ENCODE measurements around the gene NTM. TPM values are rescaled to one million over a fixed set of nuclear protein-coding genes. Genes with fewer than 3 reads are reported as not detected.

NTM gene
- total and polyA plus RNA-seq, 9 donors, result 8.5 to 37.1 (median 22.6) TPM

DNA sequence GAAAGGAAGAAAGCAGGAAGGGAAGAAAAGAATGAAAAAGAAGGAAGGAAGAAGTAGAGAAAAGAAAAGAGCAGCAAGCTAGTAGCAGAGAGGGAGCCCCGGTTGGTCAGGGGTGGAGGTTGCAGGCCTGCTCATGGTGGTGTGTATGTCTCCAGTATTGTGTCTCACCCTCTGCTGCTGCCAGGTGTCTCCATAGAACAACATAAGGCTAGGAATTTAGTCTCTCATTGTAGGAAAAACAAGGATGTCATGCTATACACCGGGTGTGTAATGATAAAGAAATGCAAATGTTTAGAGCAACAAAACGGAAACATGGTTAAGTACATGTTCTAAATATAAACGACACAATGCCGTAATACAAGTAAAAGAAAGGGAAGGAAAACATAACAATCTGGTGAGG, 342.5 kb downstream of the NTM start:
- no peaks in the 10 kb centered on the region for H3K4me1 ChIP-seq (ENCODE audit: control insufficient read depth, insufficient read depth, low read length)
- H3K36me3 ChIP-seq (ENCODE audit: control insufficient read depth, insufficient read depth, low read length), result no peaks in the 10 kb centered on the region
- H3K9me3 ChIP-seq (replicated peaks; ENCODE audit: control insufficient read depth, low read depth, low read length), result peaks cover 4% of the 10 kb centered on the region
- H3K27ac ChIP-seq (ENCODE audit: low read length), result no peak overlapping the region
- H3K4me3 ChIP-seq (ENCODE audit: low read length), result no peak overlapping the region
- WGBS (ENCODE audit: insufficient coverage), result 88% methylated on average over 1 of the region's 5 CpGs
- peaks cover 2% of the 10 kb centered on the region for H3K27me3 ChIP-seq (ENCODE audit: control insufficient read depth, insufficient read depth, low read length)
- DNase-seq, result no peak

DNA sequence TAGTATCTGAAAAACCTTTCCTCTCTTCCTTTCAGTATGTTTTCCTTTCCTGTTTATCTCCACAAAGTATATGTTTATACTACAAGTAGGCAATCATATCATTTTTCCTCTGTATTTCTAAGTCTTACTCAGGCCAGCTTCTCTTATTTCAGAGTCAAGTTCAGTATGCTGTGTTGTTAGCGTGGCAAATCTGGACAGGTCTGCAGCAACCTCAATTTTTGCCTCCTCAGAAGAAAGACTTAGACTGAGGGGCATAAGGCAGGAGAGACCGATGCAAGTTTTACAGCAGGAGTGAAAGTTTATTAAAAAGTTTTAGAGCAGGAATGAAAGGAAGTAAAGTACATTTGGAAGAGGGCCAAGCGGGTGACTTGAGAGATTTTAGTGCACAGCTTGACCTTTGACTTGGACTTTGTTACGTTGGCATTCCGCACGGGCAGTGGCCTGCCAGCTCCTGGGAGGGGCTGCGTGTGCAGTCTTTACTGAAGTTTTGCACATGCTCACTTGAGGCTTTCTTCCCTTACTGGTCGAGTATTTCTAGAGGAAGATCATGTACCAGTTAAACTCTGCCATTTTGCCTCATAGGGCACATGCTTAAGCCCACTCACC, 343.2 kb downstream of the NTM start:
- Histone ChIP-seq H3K36me3 (ENCODE audit: control insufficient read depth, insufficient read depth, low read length) (no peaks in the 10 kb centered on the region), H3K4me1 (ENCODE audit: control insufficient read depth, insufficient read depth, low read length) (no peaks in the 10 kb centered on the region), H3K9me3 (replicated peaks; ENCODE audit: control insufficient read depth, low read depth, low read length) (peaks cover 4% of the 10 kb centered on the region), H3K27ac (ENCODE audit: low read length) (no peak overlapping the region), H3K4me3 (ENCODE audit: low read length) (no peak overlapping the region), H3K27me3 (ENCODE audit: control insufficient read depth, insufficient read depth, low read length) (peaks cover 2% of the 10 kb centered on the region)
- 76% methylated on average over 8 of the region's 8 CpGs for WGBS (ENCODE audit: insufficient coverage)
- no peak for DNase-seq

DNA sequence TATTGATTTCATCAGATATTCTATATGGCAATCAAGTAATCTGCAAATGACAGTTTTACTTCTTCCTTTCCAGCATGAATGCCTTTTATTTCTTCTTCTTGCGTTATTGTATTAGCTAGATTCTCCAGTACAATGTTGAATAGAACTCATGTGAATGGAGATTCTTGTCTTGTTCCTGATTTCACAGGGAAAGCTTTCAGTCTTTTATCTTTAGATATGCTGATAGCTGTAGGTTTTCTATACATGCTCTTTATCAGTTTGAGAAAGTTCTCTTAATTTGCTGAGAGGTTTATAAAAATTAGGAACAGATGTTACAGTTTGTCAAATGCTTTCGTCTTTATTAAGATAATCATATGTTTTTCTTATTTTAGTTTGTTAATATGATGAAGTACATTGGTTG, 347.2 kb downstream of the NTM start:
- Histone ChIP-seq H3K9me3 (replicated peaks; ENCODE audit: control insufficient read depth, low read depth, low read length) (peaks cover 4% of the 10 kb centered on the region), H3K27me3 (ENCODE audit: control insufficient read depth, insufficient read depth, low read length) (peaks cover 2% of the 10 kb centered on the region), H3K4me3 (ENCODE audit: low read length) (no peak overlapping the region), H3K36me3 (ENCODE audit: control insufficient read depth, insufficient read depth, low read length) (no peaks in the 10 kb centered on the region), H3K4me1 (ENCODE audit: control insufficient read depth, insufficient read depth, low read length) (no peaks in the 10 kb centered on the region), H3K27ac (ENCODE audit: low read length) (no peak overlapping the region)
- WGBS (ENCODE audit: insufficient coverage), result no CpG with 5 or more reads among the region's 2 CpGs
- DNase-seq, result no peak

DNA sequence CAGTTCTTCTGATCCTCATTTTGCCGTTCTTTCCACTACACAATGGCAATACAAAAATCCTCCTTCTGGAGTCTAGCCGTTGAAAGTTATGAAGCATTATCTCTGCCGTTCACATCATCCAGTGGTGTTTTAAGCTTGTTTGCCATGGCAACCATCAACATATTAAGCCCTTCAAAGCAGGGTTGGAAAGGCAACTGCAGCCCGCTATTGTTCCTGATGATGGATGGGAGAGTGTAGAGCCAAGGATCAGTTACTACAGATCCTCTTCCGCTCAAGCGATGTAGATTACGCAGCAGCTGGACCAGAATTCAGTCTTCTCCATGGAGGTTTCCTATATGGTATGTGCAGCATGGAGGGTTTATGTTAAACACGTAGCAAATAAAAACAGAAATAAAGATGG, 352.7 kb downstream of the NTM start:
- peak; percentile 12 for DNase-seq
- H3K4me3 ChIP-seq (ENCODE audit: low read length), result no peak overlapping the region
- WGBS (ENCODE audit: insufficient coverage), result 55% methylated on average over 4 of the region's 8 CpGs
- H3K9me3 ChIP-seq (replicated peaks; ENCODE audit: control insufficient read depth, low read depth, low read length), result no peaks in the 10 kb centered on the region
- no peak overlapping the region for H3K27ac ChIP-seq (ENCODE audit: low read length)
- peaks cover 2% of the 10 kb centered on the region for H3K4me1 ChIP-seq (ENCODE audit: control insufficient read depth, insufficient read depth, low read length)
- H3K27me3 ChIP-seq (ENCODE audit: control insufficient read depth, insufficient read depth, low read length), result peaks cover 2% of the 10 kb centered on the region
- H3K36me3 ChIP-seq (ENCODE audit: control insufficient read depth, insufficient read depth, low read length), result no peaks in the 10 kb centered on the region

DNA sequence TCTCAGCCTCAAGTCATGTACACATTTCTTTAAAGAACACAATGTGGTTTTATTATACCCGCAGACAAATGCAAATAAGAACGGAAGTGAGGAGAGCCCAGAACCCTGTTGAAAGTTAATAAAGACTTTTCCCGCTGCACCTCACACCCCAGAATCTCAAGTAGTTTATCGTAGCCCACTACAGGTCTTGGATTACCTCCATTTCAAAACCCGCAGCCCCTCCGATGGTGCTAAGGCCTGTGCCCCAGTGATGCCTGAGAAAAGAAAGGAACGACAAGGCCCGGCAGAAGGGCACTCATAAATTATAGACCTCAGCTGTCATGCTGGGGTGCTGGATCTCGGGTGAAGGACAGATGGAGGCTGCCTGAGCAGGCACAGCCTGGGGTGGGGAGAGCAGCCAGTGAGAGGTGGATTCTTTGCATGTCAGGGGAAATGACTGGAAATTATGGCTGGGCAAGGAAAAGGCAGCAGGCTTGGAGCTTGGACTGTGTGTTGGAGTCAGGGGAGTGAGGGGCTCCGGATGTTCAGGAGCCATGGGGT, 354.1 kb downstream of the NTM start:
- DNase-seq, result no peak
- 47% methylated on average over 6 of the region's 10 CpGs for WGBS (ENCODE audit: insufficient coverage)
- H3K4me3 ChIP-seq (ENCODE audit: low read length), result no peak overlapping the region
- H3K27me3 ChIP-seq (ENCODE audit: control insufficient read depth, insufficient read depth, low read length), result peaks cover 2% of the 10 kb centered on the region
- no peak overlapping the region for H3K27ac ChIP-seq (ENCODE audit: low read length)
- no peaks in the 10 kb centered on the region for H3K36me3 ChIP-seq (ENCODE audit: control insufficient read depth, insufficient read depth, low read length)
- H3K9me3 ChIP-seq (replicated peaks; ENCODE audit: control insufficient read depth, low read depth, low read length), result no peaks in the 10 kb centered on the region
- peaks cover 2% of the 10 kb centered on the region for H3K4me1 ChIP-seq (ENCODE audit: control insufficient read depth, insufficient read depth, low read length)

DNA sequence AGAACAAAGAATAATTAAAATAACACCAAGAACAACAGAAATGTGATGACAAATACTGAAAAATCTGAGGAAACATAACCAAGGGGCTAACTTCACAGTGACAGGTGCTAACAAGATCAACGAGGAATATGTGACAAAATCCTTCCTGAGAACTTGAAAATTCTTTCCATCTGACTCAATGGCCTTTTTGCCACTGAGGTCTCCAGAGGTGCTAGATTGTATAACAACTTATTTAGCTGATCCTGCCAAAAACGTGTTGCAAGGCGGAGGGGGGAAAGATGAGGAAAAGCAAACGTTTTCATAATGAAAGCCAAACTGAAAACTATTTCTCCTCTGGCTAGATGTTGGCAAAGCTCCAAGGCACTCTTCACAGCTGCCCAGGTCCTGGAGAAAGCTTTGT, 364.5 kb downstream of the NTM start:
- Histone ChIP-seq H3K27ac (ENCODE audit: low read length) (no peak overlapping the region), H3K4me3 (ENCODE audit: low read length) (no peak overlapping the region), H3K4me1 (ENCODE audit: control insufficient read depth, insufficient read depth, low read length) (no peaks in the 10 kb centered on the region), H3K36me3 (ENCODE audit: control insufficient read depth, insufficient read depth, low read length) (no peaks in the 10 kb centered on the region), H3K9me3 (replicated peaks; ENCODE audit: control insufficient read depth, low read depth, low read length) (no peaks in the 10 kb centered on the region), H3K27me3 (ENCODE audit: control insufficient read depth, insufficient read depth, low read length) (no peaks in the 10 kb centered on the region)
- peak; percentile 23 for DNase-seq
- no CpG with 5 or more reads among the region's 4 CpGs for WGBS (ENCODE audit: insufficient coverage)

DNA sequence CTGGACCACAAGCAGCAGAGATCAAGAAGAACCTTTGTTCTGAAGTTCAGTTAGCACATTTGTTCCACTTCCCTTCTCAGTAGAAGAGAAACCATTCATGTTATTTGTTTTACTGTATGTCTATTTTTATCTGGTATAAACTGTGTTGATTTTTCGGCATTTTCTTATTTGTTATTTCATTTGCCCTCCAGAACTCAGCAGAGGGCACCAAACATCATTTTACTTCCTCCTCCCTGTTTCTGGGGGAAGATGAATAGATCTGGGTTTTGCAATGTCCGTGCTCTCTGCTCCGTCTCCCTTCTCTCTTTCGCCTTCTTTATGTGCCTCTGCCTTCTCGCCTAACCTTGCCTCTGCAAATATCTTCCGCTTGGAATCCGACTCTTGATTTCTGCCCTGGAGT, 366.9 kb downstream of the NTM start:
- no peaks in the 10 kb centered on the region for H3K4me1 ChIP-seq (ENCODE audit: control insufficient read depth, insufficient read depth, low read length)
- H3K36me3 ChIP-seq (ENCODE audit: control insufficient read depth, insufficient read depth, low read length), result no peaks in the 10 kb centered on the region
- WGBS (ENCODE audit: insufficient coverage), result no CpG with 5 or more reads among the region's 7 CpGs
- no peak for DNase-seq
- H3K9me3 ChIP-seq (replicated peaks; ENCODE audit: control insufficient read depth, low read depth, low read length), result no peaks in the 10 kb centered on the region
- H3K4me3 ChIP-seq (ENCODE audit: low read length), result no peak overlapping the region
- no peaks in the 10 kb centered on the region for H3K27me3 ChIP-seq (ENCODE audit: control insufficient read depth, insufficient read depth, low read length)
- H3K27ac ChIP-seq (ENCODE audit: low read length), result no peak overlapping the region

DNA sequence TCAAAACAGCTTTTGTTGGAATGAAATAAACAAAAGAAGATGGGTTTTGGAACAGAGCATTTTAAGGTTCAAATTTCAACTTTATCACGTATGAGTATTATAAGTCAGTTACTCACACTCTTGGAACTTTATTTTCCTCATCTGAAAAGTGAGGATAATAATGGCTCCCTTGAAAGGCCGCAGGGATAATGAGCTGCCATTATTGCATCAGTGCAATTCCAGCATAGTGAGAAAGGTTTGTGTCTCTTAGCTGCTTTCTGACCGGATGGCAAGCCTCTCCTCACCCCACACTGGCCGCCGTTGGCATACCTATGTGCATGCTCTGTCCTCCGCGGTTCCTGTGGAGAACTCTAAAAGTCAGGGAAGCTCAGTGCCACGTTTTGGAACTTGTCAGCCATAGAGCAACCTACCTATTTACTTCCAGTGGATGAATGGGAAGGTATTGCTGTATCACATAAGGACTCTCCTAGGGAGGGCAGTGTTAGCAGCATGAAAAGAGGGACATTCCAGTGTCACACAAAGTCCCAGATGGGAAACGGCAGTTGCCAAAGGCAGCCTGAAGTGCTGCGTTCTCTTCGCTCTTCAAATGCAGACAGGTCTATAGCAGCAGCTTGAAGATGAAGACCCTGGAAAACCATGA, 368.9 kb downstream of the NTM start:
- no peaks in the 10 kb centered on the region for H3K9me3 ChIP-seq (replicated peaks; ENCODE audit: control insufficient read depth, low read depth, low read length)
- H3K27ac ChIP-seq (ENCODE audit: low read length), result no peak overlapping the region
- no peaks in the 10 kb centered on the region for H3K4me1 ChIP-seq (ENCODE audit: control insufficient read depth, insufficient read depth, low read length)
- no peak for DNase-seq
- no peaks in the 10 kb centered on the region for H3K27me3 ChIP-seq (ENCODE audit: control insufficient read depth, insufficient read depth, low read length)
- H3K36me3 ChIP-seq (ENCODE audit: control insufficient read depth, insufficient read depth, low read length), result no peaks in the 10 kb centered on the region
- 68% methylated on average over 3 of the region's 11 CpGs for WGBS (ENCODE audit: insufficient coverage)
- H3K4me3 ChIP-seq (ENCODE audit: low read length), result no peak overlapping the region

DNA sequence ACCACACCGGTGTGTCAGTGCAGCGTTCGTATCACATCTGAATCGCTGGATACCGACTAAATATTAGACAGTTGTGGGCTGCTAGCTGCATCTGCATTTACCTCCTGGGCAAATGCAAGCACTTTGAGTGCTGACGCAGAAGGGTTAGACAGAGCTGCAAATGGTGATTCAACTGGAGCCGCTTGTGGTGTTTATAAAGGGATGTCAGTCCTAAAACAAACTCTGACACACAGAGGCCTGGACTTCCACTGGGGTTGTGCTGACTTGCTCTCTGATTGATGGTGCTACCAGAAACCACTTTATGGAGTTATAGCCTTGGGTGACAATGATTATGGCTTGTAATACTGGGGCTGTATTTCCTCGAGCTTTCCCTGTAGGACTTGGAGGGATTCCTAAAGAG, 374.4 kb downstream of the NTM start:
- peaks cover 7% of the 10 kb centered on the region for H3K27me3 ChIP-seq (ENCODE audit: control insufficient read depth, insufficient read depth, low read length)
- peaks cover 9% of the 10 kb centered on the region for H3K4me1 ChIP-seq (ENCODE audit: control insufficient read depth, insufficient read depth, low read length)
- H3K9me3 ChIP-seq (replicated peaks; ENCODE audit: control insufficient read depth, low read depth, low read length), result no peaks in the 10 kb centered on the region
- H3K36me3 ChIP-seq (ENCODE audit: control insufficient read depth, insufficient read depth, low read length), result no peaks in the 10 kb centered on the region
- 85% methylated on average over 5 of the region's 8 CpGs for WGBS (ENCODE audit: insufficient coverage)
- no peak overlapping the region for H3K27ac ChIP-seq (ENCODE audit: low read length)
- DNase-seq, result no peak
- H3K4me3 ChIP-seq (ENCODE audit: low read length), result no peak overlapping the region

DNA sequence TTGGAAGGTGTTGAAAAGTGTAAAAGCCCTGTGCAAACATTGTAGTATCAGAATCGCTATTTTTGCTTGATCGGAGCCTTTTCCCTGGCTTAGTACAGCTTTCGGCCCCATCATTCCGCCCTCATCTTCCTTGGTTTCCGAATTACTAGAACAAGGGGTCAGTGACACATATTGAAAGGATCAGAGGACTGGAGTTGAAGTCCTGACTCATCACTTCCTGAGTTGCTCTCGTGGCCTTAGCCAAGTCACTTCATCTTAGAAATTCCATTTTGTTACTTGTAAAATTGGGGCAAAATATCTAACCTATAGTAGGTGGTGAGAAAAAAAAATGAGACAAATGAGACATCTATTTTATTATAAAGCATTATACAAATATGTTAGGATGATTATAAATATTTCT, 375.0 kb downstream of the NTM start:
- Histone ChIP-seq H3K4me3 (ENCODE audit: low read length) (no peak overlapping the region), H3K9me3 (replicated peaks; ENCODE audit: control insufficient read depth, low read depth, low read length) (no peaks in the 10 kb centered on the region), H3K4me1 (ENCODE audit: control insufficient read depth, insufficient read depth, low read length) (peaks cover 9% of the 10 kb centered on the region), H3K27me3 (ENCODE audit: control insufficient read depth, insufficient read depth, low read length) (peaks cover 7% of the 10 kb centered on the region), H3K36me3 (ENCODE audit: control insufficient read depth, insufficient read depth, low read length) (no peaks in the 10 kb centered on the region), H3K27ac (ENCODE audit: low read length) (no peak overlapping the region)
- DNase-seq, result no peak
- 100% methylated on average over 2 of the region's 6 CpGs for WGBS (ENCODE audit: insufficient coverage)

All from muscle of leg (tissue), 11 donors.